ENCODE data around the gene NODAL. TPM values are rescaled to one million over a fixed set of nuclear protein-coding genes. Genes with fewer than 3 reads are reported as not detected.
A peak's percentile ranks its signal among the peaks of the same experiment; 100 is the strongest.
"Not testable (repeated sequence)": the region's sequence is repeated elsewhere in the genome, so short reads cannot be mapped to it uniquely, and the experiment has no call there.

The NODAL gene
- not detected for total RNA-seq

DNA sequence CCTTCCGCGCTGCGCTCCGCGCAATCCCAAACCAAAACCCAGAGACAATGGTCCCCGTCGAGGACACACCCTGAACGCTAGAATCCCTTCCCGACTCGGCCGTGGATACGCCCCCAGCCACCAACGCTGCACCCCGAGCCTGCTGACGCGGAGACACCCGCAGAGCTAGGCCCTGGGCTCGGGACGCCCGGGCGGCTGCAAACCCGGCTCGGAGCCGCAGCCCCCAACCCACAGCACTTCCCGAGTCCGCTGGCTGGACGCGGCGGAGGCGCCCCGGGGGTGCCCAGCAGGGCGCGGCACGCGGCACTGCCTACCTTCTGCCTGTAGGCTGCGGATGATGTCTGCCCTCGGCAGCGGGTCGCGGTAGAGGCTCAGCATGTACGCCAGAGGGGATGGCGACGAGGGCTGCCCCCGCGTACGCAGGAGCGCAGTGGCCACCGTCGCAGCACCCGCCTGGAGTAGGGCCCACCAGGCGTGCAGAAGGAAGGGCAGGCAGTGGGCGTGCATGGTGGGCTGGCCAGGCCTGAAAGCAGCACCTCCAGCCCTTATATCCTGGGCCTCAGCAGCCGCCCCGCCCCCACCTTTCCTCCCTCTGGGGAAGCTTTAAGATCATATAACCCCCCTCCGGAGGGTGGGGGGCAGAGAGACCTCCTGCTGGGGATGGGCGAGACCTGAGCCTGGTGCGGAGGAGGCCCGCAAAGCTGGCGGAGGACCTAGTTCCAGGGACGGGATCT lies at the start of gene NODAL:
TSS of gene NODAL (minus strand) at position 521 of the 734 bp plus-strand sequence. CDS start at position 507, 14 bp downstream.
- peak; percentile 59 to 67 for ATAC-seq
- Mint-ChIP-seq H3K36me3 (ENCODE audit: insufficient read depth) (no peaks in the 10 kb centered on the region), H3K9me3 (no peaks in the 10 kb centered on the region), H3K27me3 (ENCODE audit: low read depth) (peaks cover 38% of the 10 kb centered on the region), H3K4me3 (peak within 1 kb of the TSS; percentile 57), H3K4me1 (ENCODE audit: low read depth) (peaks cover 20% of the 10 kb centered on the region)
- no peak for DNase-seq

DNA sequence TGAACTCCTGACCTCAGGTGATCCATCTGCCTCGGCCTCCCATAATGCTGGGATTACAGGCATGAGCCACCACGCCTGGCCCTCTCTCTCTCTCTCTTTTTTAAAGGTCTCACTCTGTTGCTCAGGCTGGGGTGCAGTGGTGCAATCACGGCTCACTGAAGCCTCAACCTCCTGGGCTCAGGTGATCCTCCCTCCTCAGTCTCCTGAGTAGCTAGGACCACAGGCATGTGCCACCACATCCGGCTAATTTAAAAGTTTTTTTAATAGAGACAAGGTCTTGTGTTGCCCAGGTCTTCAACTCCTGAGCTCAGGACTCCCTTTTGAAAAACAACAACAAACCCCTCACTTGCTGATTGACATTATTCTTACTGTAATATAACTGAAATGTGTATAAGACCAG lies 48.7 kb upstream of the NODAL start:
- Mint-ChIP-seq H3K36me3 (ENCODE audit: insufficient read depth) (no peaks in the 10 kb centered on the region), H3K4me3 (no peak overlapping the region)
- ATAC-seq = no peak

DNA sequence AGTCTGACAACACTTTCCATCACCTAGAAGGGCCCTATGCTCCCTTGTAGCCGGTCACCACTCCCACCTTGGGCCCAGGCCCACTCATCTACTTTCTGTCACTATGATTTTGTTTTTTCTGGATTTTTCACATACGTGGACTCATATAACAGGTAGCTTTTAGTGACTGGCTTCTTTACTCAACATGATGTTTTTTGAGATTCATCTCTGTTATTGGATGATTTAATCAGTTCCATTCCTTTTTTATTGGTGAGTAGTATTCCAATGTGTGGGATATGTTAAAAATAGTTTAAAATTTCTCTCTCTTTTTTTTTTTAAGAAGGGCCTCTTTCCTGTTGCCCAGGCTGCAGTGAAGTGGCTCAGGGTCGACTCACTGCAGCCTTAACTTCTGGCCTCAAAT lies 46.3 kb upstream of the NODAL start:
- ATAC-seq = no peak
- H3K27me3 Mint-ChIP-seq (ENCODE audit: low read depth) = no peaks in the 10 kb centered on the region
- no peaks in the 10 kb centered on the region for H3K36me3 Mint-ChIP-seq (ENCODE audit: insufficient read depth)
- no peak for DNase-seq
- H3K4me1 Mint-ChIP-seq (ENCODE audit: low read depth) = no peaks in the 10 kb centered on the region
- no peak overlapping the region for H3K4me3 Mint-ChIP-seq
- H3K9me3 Mint-ChIP-seq = no peaks in the 10 kb centered on the region

More for the DNA sequence above, 48.7 kb upstream of the NODAL start:
- no peaks in the 10 kb centered on the region for H3K9me3 Mint-ChIP-seq
- H3K4me1 Mint-ChIP-seq (ENCODE audit: low read depth) = peaks cover 20% of the 10 kb centered on the region
- DNase-seq = no peak
- peaks cover 4% of the 10 kb centered on the region for H3K27me3 Mint-ChIP-seq (ENCODE audit: low read depth)

GRCh38 chr10:70483872-70484271 lies 42.4 kb upstream of the NODAL start:
- not testable (repeated sequence) for H3K9me3 Mint-ChIP-seq; H3K4me3 Mint-ChIP-seq; H3K36me3 Mint-ChIP-seq (ENCODE audit: insufficient read depth); DNase-seq; H3K27me3 Mint-ChIP-seq (ENCODE audit: low read depth); ATAC-seq
- peaks cover 26% of the 10 kb centered on the region for H3K4me1 Mint-ChIP-seq (ENCODE audit: low read depth)

- DNase-seq (no peak), ATAC-seq (no peak)
- peaks cover 26% of the 10 kb centered on the region for H3K4me1 Mint-ChIP-seq (ENCODE audit: low read depth)
- H3K4me3 Mint-ChIP-seq = no peak overlapping the region
- no peaks in the 10 kb centered on the region for H3K36me3 Mint-ChIP-seq (ENCODE audit: insufficient read depth)
- H3K27me3 Mint-ChIP-seq (ENCODE audit: low read depth) = no peaks in the 10 kb centered on the region
- H3K9me3 Mint-ChIP-seq = no peaks in the 10 kb centered on the region
These were observed 41.7 kb upstream of the NODAL start for GRCh38 chr10:70482982-70483760.

DNA sequence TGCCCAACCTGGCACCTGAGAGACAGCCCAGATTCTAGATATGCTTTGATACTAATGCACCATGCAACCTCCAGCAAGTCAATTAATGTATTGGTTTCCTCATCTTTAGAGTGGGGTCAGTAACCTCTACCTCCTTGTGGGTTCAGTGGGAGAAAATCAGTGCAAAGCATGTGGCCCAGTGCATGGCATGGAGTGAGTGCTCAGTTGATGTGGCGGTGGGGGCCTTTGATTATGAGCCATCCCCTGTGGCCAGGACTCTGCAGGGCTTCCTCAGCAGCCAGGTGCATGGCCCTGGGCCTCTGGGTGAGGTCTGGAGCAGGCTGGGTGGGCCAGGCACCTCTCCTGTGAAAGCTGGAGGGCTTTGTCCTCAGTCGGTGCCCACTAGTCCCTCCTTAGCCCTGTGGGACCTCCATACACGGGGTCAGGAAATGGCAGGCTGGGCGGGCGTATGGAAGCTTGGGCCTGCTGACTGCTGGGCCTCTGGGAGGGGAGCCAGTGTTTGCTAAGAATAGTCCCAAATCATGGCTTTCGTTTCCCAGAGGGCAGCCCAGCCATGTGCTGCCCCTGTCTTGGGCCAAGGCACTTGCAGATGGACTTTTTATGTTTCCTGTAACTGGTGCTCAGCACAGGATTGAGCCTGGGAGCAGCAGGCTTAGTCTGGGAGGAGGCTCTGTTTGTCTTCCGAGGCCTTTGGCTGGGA lies 40.5 kb upstream of the NODAL start:
- no peak overlapping the region for H3K4me3 Mint-ChIP-seq
- no peak for ATAC-seq

GRCh38 chr10:70481105-70481504 lies 39.6 kb upstream of the NODAL start:
- DNase-seq (no peak), ATAC-seq (no peak)
- Mint-ChIP-seq H3K4me1 (ENCODE audit: low read depth) (peaks cover 44% of the 10 kb centered on the region), H3K36me3 (ENCODE audit: insufficient read depth) (no peaks in the 10 kb centered on the region), H3K4me3 (no peak overlapping the region), H3K27me3 (ENCODE audit: low read depth) (no peaks in the 10 kb centered on the region), H3K9me3 (no peaks in the 10 kb centered on the region)

More for the DNA sequence above, 40.5 kb upstream of the NODAL start:
- no peak for DNase-seq
- H3K27me3 Mint-ChIP-seq (ENCODE audit: low read depth) = no peaks in the 10 kb centered on the region
- H3K36me3 Mint-ChIP-seq (ENCODE audit: insufficient read depth) = no peaks in the 10 kb centered on the region
- H3K9me3 Mint-ChIP-seq = no peaks in the 10 kb centered on the region
- H3K4me1 Mint-ChIP-seq (ENCODE audit: low read depth) = peaks cover 37% of the 10 kb centered on the region

DNA sequence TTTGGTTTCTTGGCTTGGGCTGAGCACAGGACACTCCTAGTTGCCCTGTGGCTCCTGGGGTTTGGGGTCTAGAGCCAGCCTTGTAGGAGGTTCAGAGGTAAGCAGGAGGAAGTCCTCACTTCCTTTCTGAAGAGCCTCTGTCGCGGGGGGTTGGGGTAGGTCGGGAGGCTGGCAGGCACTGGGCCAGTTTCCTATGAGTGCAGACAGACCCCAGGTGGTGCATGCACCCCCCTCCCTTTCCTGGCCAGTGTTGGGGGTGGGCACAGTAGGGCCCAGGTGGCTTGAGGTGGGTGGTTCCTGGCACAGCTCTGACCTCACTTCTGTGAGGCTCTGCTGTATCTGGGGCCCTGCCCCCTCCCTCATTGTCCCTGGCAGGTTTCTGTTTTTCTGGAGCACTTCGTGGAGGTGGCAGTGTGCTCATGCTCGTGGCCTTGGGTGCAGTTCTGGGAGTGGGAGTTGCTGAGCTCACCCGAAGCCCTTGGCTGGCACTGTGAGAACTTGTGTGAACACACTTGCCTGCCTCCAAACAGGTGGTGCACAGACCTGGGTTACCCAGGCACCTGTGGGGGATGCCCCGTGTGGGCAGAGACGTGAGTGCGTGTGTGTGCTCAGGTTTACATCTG lies 38.9 kb upstream of the NODAL start:
- ATAC-seq (peak in 1 of 2 donors; percentile 6), DNase-seq (no peak)
- Mint-ChIP-seq H3K27me3 (ENCODE audit: low read depth) (peaks cover 3% of the 10 kb centered on the region), H3K36me3 (ENCODE audit: insufficient read depth) (no peaks in the 10 kb centered on the region), H3K4me1 (ENCODE audit: low read depth) (peaks cover 51% of the 10 kb centered on the region), H3K4me3 (peak overlapping the region; percentile 75), H3K9me3 (no peaks in the 10 kb centered on the region)

GRCh38 chr10:70479626-70480238 lies 38.3 kb upstream of the NODAL start:
- H3K27me3 Mint-ChIP-seq (ENCODE audit: low read depth) = peaks cover 3% of the 10 kb centered on the region
- no peak for ATAC-seq
- no peak for DNase-seq
- peaks cover 53% of the 10 kb centered on the region for H3K4me1 Mint-ChIP-seq (ENCODE audit: low read depth)
- H3K36me3 Mint-ChIP-seq (ENCODE audit: insufficient read depth) = no peaks in the 10 kb centered on the region
- H3K4me3 Mint-ChIP-seq = peak overlapping the region; percentile 75
- no peaks in the 10 kb centered on the region for H3K9me3 Mint-ChIP-seq

- H3K9me3 Mint-ChIP-seq = no peaks in the 10 kb centered on the region
- ATAC-seq (no peak), DNase-seq (no peak)
- peak overlapping the region; percentile 65 for H3K4me3 Mint-ChIP-seq
- H3K4me1 Mint-ChIP-seq (ENCODE audit: low read depth) = peaks cover 53% of the 10 kb centered on the region
- H3K36me3 Mint-ChIP-seq (ENCODE audit: insufficient read depth) = no peaks in the 10 kb centered on the region
- peaks cover 3% of the 10 kb centered on the region for H3K27me3 Mint-ChIP-seq (ENCODE audit: low read depth)
These were observed 37.7 kb upstream of the NODAL start for GRCh38 chr10:70479165-70479581.

DNA sequence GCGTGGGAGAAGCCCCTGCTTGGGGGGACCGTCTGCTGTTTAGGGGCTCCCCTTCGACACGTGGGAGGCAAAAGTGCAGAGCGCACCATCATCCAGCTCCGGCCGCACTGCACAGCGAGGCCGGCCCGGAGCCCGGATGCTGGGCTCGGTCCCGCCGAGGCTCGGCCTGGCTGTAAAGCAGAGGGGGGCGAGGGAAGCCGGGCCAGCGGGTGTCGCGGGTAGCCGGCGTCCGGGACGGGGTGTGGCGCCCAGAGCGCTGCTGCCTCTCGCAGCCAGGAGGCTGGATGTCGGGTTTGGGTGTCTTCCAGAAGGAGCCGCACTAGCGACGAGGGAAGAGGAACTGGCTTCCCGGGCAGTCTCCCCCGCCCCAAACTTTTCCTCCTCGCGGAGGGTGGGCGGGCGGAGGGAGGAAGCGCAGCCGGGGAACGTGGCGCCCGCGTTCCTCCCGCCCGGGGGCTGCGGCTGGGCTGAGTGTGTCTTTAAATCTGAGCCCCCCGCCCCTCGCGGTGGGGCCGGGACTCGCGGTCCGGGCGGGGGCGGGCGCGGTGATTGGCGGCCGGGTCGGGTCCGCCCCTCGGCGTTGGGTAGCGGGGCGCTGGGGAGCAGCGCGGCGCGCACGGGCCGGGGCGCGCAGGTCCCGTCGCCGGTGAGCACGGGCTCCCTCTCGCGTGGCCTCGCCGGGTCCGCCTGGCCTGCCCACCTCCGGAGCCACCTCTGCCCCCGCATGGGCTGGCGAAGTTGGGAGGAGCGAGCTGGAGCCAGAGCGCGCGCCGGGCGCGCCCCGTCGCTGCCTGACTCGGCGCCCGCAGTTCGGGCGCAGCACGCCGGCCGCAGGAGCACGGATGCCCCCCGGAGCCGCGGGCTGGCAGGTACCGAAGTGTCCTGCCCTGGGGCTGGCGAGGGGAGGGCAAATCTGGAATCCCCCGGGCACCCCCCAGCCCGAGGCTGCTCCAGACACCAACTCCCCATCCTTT lies 37.0 kb upstream of the NODAL start, which contains the start of gene PALD1:
TSS of gene PALD1 (plus strand) at position 577 of the 974 bp plus-strand sequence. CDS start 47,185 bp downstream, outside the sequence.
- Mint-ChIP-seq H3K36me3 (ENCODE audit: insufficient read depth) (no peaks in the 10 kb centered on the region), H3K4me3 (peak within 1 kb of the TSS; percentile 82), H3K4me1 (ENCODE audit: low read depth) (peaks cover 53% of the 10 kb centered on the region), H3K27me3 (ENCODE audit: low read depth) (peaks cover 3% of the 10 kb centered on the region), H3K9me3 (no peaks in the 10 kb centered on the region)
- peak; percentile 38 for DNase-seq
- peak; percentile 44 to 48 for ATAC-seq

GRCh38 chr10:70477661-70478162 lies 36.2 kb upstream of the NODAL start:
- Mint-ChIP-seq H3K9me3 (no peaks in the 10 kb centered on the region), H3K4me1 (ENCODE audit: low read depth) (peaks cover 53% of the 10 kb centered on the region), H3K27me3 (ENCODE audit: low read depth) (peaks cover 3% of the 10 kb centered on the region), H3K4me3 (peak overlapping the region; percentile 82), H3K36me3 (ENCODE audit: insufficient read depth) (no peaks in the 10 kb centered on the region)
- peak; percentile 59 for ATAC-seq
- peak; percentile 83 for DNase-seq
